Stimulated activated CD4-positive, alpha-beta T cell treated with anti-CD3 and anti-CD28 coated beads, TNF-alpha, amount 100 ng/mL, for 1 hour (primary cell): ENCODE results near the gene COG2.
A peak's percentile ranks its signal among the peaks of the same experiment; 100 is the strongest.
"Not testable (repeated sequence)": the region's sequence is repeated elsewhere in the genome, so short reads cannot be mapped to it uniquely, and the experiment has no call there.

ENCODE experiments used
- DNase-seq, 3 donors: peaks; one replicate each; pipeline ENCODE4 v3.0.0-alpha.2; 2020; ENCODE audit warnings: low read depth in 3 of 3, low spot score in 1 of 3

COG2 gene

GRCh38 chr1:230642263-230642959 is at the start of gene COG2:
COG2 (plus strand) TSS chr1:230642481; CDS start chr1:230642607, 126 bp downstream.
- DNase-seq = peak; percentile 84 to 100 (median 93)

- no peak for DNase-seq
Measured at GRCh38 chr1:230592848-230593414, 49.4 kb upstream of the COG2 start.

GRCh38 chr1:230594214-230594773 is 48.0 kb upstream of the COG2 start:
- DNase-seq = no peak

GRCh38 chr1:230595181-230595580 is 47.1 kb upstream of the COG2 start:
- DNase-seq = no peak

GRCh38 chr1:230596306-230596705 is 46.0 kb upstream of the COG2 start:
- no peak for DNase-seq

- no peak for DNase-seq
Measured at GRCh38 chr1:230598745-230599144, 43.5 kb upstream of the COG2 start.

GRCh38 chr1:230599926-230600656 is 42.2 kb upstream of the COG2 start:
- no peak for DNase-seq

GRCh38 chr1:230600657-230601400 is 41.5 kb upstream of the COG2 start:
- DNase-seq = not testable (repeated sequence)

GRCh38 chr1:230609208-230609607 is 33.1 kb upstream of the COG2 start:
- no peak for DNase-seq

- no peak for DNase-seq
Measured at GRCh38 chr1:230610589-230610988, 31.7 kb upstream of the COG2 start.

- DNase-seq = no peak
Measured at GRCh38 chr1:230611128-230611877, 31.0 kb upstream of the COG2 start.

- DNase-seq = no peak
Measured at GRCh38 chr1:230611878-230612235, 30.4 kb upstream of the COG2 start.

GRCh38 chr1:230612651-230613050 is 29.6 kb upstream of the COG2 start:
- no peak for DNase-seq

- no peak for DNase-seq
Measured at GRCh38 chr1:230614121-230614520, 28.2 kb upstream of the COG2 start.

GRCh38 chr1:230618537-230618936 is 23.7 kb upstream of the COG2 start:
- no peak for DNase-seq

- DNase-seq = no peak
Measured at GRCh38 chr1:230620649-230621323, 21.5 kb upstream of the COG2 start.

- no peak for DNase-seq
Measured at GRCh38 chr1:230621324-230622030, 20.8 kb upstream of the COG2 start.

- DNase-seq = no peak
Measured at GRCh38 chr1:230622151-230622550, 20.1 kb upstream of the COG2 start.

- no peak for DNase-seq
Measured at GRCh38 chr1:230624097-230624713, 18.1 kb upstream of the COG2 start.
